Keratinocyte (primary cell): Measurements from ENCODE around the gene FCHSD1.

Experiments
- CTCF ChIP-seq, 3 experiments: IDR thresholded peaks in 1 of 3; conservative IDR thresholded peaks in 1 of 3; optimal IDR thresholded peaks in 1 of 3; 2 replicates in 2 of 3; 3 replicates in 1 of 3; pipeline versions ENCODE3 to v1.5.1; 2011; ENCODE audit warnings: low read length in 3 of 3, mild to moderate bottlenecking in 3 of 3, moderate library complexity in 2 of 3, control low read depth in 1 of 3, inconsistent platforms in 1 of 3; ENCODE audit not compliant: insufficient read depth in 2 of 3; ENCODE audit errors: extremely low read depth in 1 of 3
- EZH2 ChIP-seq: IDR thresholded peaks from one replicate; pipeline ENCODE4 v1.6.1; 2012; ENCODE audit warnings: inconsistent platforms, mild to moderate bottlenecking, low read length, moderate library complexity

- TF ChIP-seq CTCF (optimal IDR thresholded peaks at IDR 0.05 in 1 of 3, IDR thresholded peaks at IDR 0.05 in 1 of 3, conservative IDR thresholded peaks at IDR 0.05 in 1 of 3; ENCODE audit: extremely low read depth in 1 of 3, insufficient read depth in 2 of 3, low read length in 3 of 3): no peak
- TF ChIP-seq EZH2: no peak
These were observed 47.1 kb downstream of the FCHSD1 start for GRCh38 chr5:141603923-141604717.
